ENCODE results near the gene HSPA1A.
"Not testable (repeated sequence)": the region's sequence is repeated elsewhere in the genome, so short reads cannot be mapped to it uniquely, and the experiment has no call there.

HSPA1A gene

DNA sequence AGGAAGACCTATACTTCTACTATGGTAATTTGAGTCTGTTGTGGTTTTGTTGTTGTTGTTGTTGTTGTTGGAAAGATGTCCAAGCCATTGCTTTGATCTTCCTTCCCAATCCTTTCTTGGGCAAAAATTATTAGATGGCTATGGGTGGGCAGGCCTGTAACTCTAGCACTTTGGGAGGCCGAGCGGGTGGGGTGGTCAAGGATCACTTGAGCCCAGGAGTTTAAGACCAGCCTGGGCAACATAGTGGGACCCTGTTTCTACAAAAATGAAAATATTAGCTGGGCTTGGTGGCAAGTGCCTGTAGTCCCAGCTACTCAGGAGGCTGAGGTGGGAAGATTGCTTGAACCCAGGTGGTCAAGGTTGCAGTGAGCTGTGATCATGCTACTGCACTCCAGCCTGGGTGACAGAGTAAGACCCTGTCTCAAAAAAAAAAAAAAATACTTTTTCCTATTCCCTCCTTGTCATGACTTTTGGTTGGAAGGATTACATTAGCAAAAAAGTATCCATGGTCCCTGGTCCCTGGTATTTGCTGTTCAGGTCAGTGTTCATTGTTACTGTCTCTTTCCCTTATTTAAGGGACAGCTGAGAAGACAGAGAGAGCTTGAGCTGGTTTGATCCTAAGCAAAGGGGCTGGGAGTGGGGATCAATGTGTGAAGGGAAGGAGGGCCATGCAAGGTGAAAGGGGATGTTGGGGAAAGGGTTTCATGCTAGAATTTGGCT is 35.6 kb downstream of the HSPA1A start:
- TF ChIP-seq ZBTB20 (tag by site-specific recombination; IDR thresholded peaks at IDR 0.05) (0 out of 2 replicates have a peak, but pooled peaks have one; percentile 15), ZNF274 (IDR thresholded peaks at IDR 0.05; ENCODE audit: low read length) (no peak), ZNF274 (tag by site-specific recombination; IDR thresholded peaks at IDR 0.05; ENCODE audit: borderline replicate concordance) (no peak)
- ChIA-PET POLR2A (interaction anchor here (0.7 kb wide), 1 partner anchor 164 kb away, joined by 4 read pairs; no protein-coding TSS in a partner anchor), CTCF (no interaction called here)
- Histone ChIP-seq H3K4me3 (ENCODE audit: low read depth, low read length) (no peak overlapping the region), H3K27ac (ENCODE audit: extremely low read depth, low read depth, low read length) (no peak overlapping the region), H3K4me1 (ENCODE audit: control insufficient read depth, insufficient read depth, low read length) (no peaks in the 10 kb centered on the region), H3K9me3 (ENCODE audit: control insufficient read depth, insufficient read depth, low read depth, low read length) (no peaks in the 10 kb centered on the region), H3K36me3 (ENCODE audit: control insufficient read depth in 2 of 2, insufficient read depth in 1 of 2, low read length in 2 of 2) (peaks cover 0 to 4% of the 10 kb centered on the region in 2 experiments; a peak in 2 of 3 replicates)

DNA sequence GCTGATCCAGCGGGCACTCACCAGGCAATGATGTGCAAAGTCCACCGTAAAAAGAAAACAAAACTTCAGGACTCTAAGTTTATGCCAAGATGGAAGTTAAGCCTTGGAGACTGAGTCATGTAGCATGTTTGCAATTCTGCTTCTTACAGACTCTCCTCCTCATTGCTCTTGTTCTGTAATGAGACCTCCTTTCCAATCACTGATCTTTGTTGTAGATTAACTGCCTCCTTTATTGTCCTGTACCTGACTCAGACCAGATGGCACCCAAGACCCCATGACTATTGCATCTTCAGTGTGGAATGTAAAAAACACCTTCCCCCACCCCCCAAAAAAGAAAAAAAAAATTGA is 36.1 kb downstream of the HSPA1A start:
- TF ChIP-seq, protein P1, sequence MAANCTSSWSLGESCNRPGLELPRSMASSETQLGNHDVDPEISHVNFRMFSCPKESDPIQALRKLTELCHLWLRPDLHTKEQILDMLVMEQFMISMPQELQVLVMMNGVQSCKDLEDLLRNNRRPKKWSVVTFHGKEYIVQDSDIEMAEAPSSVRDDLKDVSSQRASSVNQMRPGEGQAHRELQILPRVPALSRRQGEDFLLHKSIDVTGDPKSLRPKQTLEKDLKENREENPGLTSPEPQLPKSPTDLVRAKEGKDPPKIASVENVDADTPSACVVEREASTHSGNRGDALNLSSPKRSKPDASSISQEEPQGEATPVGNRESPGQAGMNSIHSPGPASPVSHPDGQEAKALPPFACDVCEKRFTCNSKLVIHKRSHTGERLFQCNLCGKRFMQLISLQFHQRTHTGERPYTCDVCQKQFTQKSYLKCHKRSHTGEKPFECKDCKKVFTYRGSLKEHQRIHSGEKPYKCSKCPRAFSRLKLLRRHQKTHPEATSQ (tag by site-specific recombination; IDR thresholded peaks at IDR 0.05), result no peak
- TF ChIP-seq ZNF792 (tag by site-specific recombination; IDR thresholded peaks at IDR 0.05) (no peak), ZNF670 (tag by site-specific recombination; IDR thresholded peaks at IDR 0.05; ENCODE audit: low read depth) (no peak), ZNF121 (tag by site-specific recombination; IDR thresholded peaks at IDR 0.05) (no peak), ZNF214 (tag by site-specific recombination; IDR thresholded peaks at IDR 0.05; ENCODE audit: borderline replicate concordance) (no peak), ZNF350 (tag by site-specific recombination; IDR thresholded peaks at IDR 0.05) (no peak), KLF7 (tag by site-specific recombination; IDR thresholded peaks at IDR 0.05; ENCODE audit: borderline replicate concordance) (no peak), ZNF830 (tag by site-specific recombination; IDR thresholded peaks at IDR 0.05; ENCODE audit: low read depth) (no peak), ZNF24 (tag by site-specific recombination; IDR thresholded peaks at IDR 0.05) (no peak), HOXC10 (CRISPR knock-in tag; IDR thresholded peaks at IDR 0.05) (no peak), ZNF768 (tag by site-specific recombination; IDR thresholded peaks at IDR 0.05) (no peak), ZNF501 (tag by site-specific recombination; IDR thresholded peaks at IDR 0.05) (no peak), GLIS2 (tag by site-specific recombination; IDR thresholded peaks at IDR 0.05) (no peak), ZNF514 (tag by site-specific recombination; IDR thresholded peaks at IDR 0.05) (no peak), ZFP37 (tag by site-specific recombination; IDR thresholded peaks at IDR 0.05) (no peak), ZNF561 (tag by site-specific recombination; IDR thresholded peaks at IDR 0.05; ENCODE audit: borderline replicate concordance) (no peak)
- TF ChIP-seq, protein P2, sequence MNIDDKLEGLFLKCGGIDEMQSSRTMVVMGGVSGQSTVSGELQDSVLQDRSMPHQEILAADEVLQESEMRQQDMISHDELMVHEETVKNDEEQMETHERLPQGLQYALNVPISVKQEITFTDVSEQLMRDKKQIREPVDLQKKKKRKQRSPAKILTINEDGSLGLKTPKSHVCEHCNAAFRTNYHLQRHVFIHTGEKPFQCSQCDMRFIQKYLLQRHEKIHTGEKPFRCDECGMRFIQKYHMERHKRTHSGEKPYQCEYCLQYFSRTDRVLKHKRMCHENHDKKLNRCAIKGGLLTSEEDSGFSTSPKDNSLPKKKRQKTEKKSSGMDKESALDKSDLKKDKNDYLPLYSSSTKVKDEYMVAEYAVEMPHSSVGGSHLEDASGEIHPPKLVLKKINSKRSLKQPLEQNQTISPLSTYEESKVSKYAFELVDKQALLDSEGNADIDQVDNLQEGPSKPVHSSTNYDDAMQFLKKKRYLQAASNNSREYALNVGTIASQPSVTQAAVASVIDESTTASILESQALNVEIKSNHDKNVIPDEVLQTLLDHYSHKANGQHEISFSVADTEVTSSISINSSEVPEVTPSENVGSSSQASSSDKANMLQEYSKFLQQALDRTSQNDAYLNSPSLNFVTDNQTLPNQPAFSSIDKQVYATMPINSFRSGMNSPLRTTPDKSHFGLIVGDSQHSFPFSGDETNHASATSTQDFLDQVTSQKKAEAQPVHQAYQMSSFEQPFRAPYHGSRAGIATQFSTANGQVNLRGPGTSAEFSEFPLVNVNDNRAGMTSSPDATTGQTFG (tag by site-specific recombination; IDR thresholded peaks at IDR 0.05; ENCODE audit: borderline replicate concordance), result no peak
- TF ChIP-seq, protein P3, sequence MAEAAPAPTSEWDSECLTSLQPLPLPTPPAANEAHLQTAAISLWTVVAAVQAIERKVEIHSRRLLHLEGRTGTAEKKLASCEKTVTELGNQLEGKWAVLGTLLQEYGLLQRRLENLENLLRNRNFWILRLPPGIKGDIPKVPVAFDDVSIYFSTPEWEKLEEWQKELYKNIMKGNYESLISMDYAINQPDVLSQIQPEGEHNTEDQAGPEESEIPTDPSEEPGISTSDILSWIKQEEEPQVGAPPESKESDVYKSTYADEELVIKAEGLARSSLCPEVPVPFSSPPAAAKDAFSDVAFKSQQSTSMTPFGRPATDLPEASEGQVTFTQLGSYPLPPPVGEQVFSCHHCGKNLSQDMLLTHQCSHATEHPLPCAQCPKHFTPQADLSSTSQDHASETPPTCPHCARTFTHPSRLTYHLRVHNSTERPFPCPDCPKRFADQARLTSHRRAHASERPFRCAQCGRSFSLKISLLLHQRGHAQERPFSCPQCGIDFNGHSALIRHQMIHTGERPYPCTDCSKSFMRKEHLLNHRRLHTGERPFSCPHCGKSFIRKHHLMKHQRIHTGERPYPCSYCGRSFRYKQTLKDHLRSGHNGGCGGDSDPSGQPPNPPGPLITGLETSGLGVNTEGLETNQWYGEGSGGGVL (tag by site-specific recombination; IDR thresholded peaks at IDR 0.05), result no peak
- no peaks in the 10 kb centered on the region for H3K4me1 ChIP-seq (ENCODE audit: control insufficient read depth, insufficient read depth, low read length)
- CTCF ChIA-PET, result no interaction called here

DNA sequence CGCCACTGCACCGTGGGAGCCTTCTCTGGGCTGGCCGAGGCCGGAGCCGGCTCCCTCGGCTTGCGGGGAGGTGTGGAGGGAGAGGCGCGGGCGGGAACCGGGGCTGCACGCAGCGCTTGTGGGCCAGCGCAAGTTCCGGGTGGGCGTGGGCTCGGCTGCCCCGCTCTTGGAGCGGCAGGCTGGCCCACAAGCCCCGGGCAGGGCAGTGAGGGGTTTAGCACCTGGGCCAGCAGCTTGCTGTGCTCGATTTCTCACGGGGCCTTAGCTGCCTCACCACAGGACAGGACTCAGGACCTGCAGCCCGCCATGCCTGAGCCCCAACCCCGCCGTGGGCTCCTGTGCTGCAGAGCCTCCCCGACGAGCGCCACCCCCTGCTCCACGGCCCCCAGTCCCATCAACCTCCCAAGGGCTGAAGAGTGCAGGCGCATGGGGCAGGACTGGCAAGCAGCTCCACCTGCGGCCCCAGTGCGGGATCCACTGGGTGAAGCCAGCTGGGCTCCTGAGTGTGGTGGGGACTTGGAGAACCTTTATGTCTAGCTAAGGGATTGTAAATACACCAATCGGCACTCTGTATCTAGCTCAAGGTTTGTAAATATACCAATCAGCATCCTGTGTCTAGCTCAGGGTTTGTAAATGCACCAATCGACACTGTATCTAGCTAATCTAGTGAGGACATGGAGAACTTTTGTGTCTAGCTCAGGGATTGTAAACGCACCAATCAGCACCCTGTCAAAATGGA is 36.8 kb downstream of the HSPA1A start:
- H3K4me3 ChIP-seq (ENCODE audit: low read depth, low read length); H3K9me3 ChIP-seq (ENCODE audit: control insufficient read depth, insufficient read depth, low read depth, low read length); H3K27ac ChIP-seq (ENCODE audit: extremely low read depth, low read depth, low read length); CTCF ChIA-PET; H3K4me1 ChIP-seq (ENCODE audit: control insufficient read depth, insufficient read depth, low read length); H3K36me3 ChIP-seq (ENCODE audit: control insufficient read depth in 2 of 2, insufficient read depth in 1 of 2, low read length in 2 of 2): not testable (repeated sequence)
- POLR2A ChIA-PET, result interaction anchor here (0.6 to 1.5 kb wide), 5 partner anchors 11 to 25 kb away, joined by 4 to 10 read pairs (median 5); partner anchors contain the start of genes HSPA1B and NEU1

More for the DNA sequence above, 36.1 kb downstream of the HSPA1A start:
- POLR2A ChIA-PET, result interaction anchor here (1.2 to 1.5 kb wide), 3 partner anchors 11 to 24 kb away, joined by 4 to 10 read pairs (median 7); partner anchors contain the start of genes HSPA1B and NEU1
- H3K27ac ChIP-seq (ENCODE audit: extremely low read depth, low read depth, low read length), result no peak overlapping the region
- no peaks in the 10 kb centered on the region for H3K9me3 ChIP-seq (ENCODE audit: control insufficient read depth, insufficient read depth, low read depth, low read length)
- H3K36me3 ChIP-seq (ENCODE audit: control insufficient read depth in 2 of 2, insufficient read depth in 1 of 2, low read length in 2 of 2), result peaks cover 0 to 4% of the 10 kb centered on the region in 2 experiments; a peak in 2 of 3 replicates
- H3K4me3 ChIP-seq (ENCODE audit: low read depth, low read length), result no peak overlapping the region

DNA sequence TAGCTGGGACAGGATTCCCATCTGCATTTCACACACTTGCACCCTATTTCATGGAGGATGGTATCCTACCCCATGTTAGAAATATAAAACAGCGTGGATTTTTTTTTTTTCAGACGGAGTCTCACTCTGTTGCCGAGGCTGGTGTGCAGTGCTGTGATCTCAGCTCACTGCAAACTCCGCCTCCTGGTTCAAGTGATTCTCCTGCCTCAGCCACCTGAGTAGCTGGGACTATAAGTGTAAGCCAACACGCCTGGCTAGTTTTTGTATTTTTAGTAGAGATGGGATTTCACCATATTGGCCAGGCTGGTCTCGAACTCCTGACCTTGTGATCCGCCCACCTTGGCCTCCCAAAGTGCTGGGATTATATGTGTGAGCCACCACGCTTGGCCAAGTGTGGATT is 42.4 kb downstream of the HSPA1A start:
- H3K27ac ChIP-seq (ENCODE audit: extremely low read depth, low read depth, low read length); H3K4me3 ChIP-seq (ENCODE audit: low read depth, low read length); CTCF ChIA-PET; H3K4me1 ChIP-seq (ENCODE audit: control insufficient read depth, insufficient read depth, low read length); H3K9me3 ChIP-seq (ENCODE audit: control insufficient read depth, insufficient read depth, low read depth, low read length): not testable (repeated sequence)
- POLR2A ChIA-PET, result interaction anchor here (0.7 to 1.7 kb wide), 4 partner anchors 23 to 44 kb away, joined by 3 to 7 read pairs (median 4); partner anchors contain the start of genes EHMT2 and HSPA1B
- H3K36me3 ChIP-seq (ENCODE audit: control insufficient read depth in 2 of 2, insufficient read depth in 1 of 2, low read length in 2 of 2), result peaks cover 0 to 45% of the 10 kb centered on the region in 2 experiments; a peak in 2 of 3 replicates

Measured in HEK293 (cell line).